GM12878 (cell line): ENCODE results near the gene ARMS2. TPM values are rescaled to one million over a fixed set of nuclear protein-coding genes. Genes with fewer than 3 reads are reported as not detected.
A peak's percentile ranks its signal among the peaks of the same experiment; 100 is the strongest.

Source experiments
- ATAC-seq: fragments of 200-7000 bp; cut with Tn5 transposase; 3 replicates; pipeline ENCODE4 v1.9.1; 2020; ENCODE audit warnings: mild to moderate bottlenecking, moderate library complexity
- BruUV-seq: library from RNA; stranded (reverse); fragments of 400-500 nt; replicated peaks from 2 replicates; lab custom pipeline; 2021; lab: Mats Ljungman, UMichigan
- CTCF ChIA-PET: fragments of 300-600 bp; sonication (Branson Sonifier 250); formaldehyde crosslinking; extraction: SDS; loops from one replicate; lab custom pipeline; 2021; ENCODE audit warnings: inconsistent platforms; lab: Yijun Ruan, JAX
- POLR2A ChIA-PET: fragments of 350-600 bp; formaldehyde crosslinking; extraction: SDS; loops from one replicate; lab custom pipeline; 2021; ENCODE audit warnings: inconsistent platforms; lab: Charles Lee
- RAD21 ChIA-PET: fragments of 300-600 bp; sonication (Branson Sonifier 250); formaldehyde crosslinking; loops from one replicate; lab custom pipeline; 2023; ENCODE audit warnings: antibody characterized with exemption; ENCODE audit not compliant: unreplicated experiment; lab: Charles Lee
- SMC1A ChIA-PET: fragments of 300-600 bp; sonication (Branson Sonifier 250); formaldehyde crosslinking; loops from one replicate; lab custom pipeline; 2023; ENCODE audit not compliant: unreplicated experiment, uncharacterized antibody; lab: Charles Lee
- DNase-seq: peaks from one replicate; pipeline ENCODE4 v3.0.0-alpha.2; 2011; ENCODE audit warnings: low read depth, low spot score
- FAIRE-seq: peaks from 3 replicates; lab custom pipeline; 2011; peaks lifted over from hg19 to GRCh38; lab: Jason Lieb, UNC
- H2AFZ ChIP-seq: 2 replicates; pipeline ENCODE4 v1.6.0; 2011; ENCODE audit warnings: low read depth, low read length, control low read depth; ENCODE audit not compliant: control insufficient read depth
- H3K27ac ChIP-seq: 2 replicates; pipeline ENCODE4 v1.5.1; 2011; ENCODE audit warnings: control low read depth; ENCODE audit not compliant: control insufficient read depth, insufficient read depth
- H3K27me3 ChIP-seq, 2 experiments: replicated peaks in 1 of 2; 2 replicates each; pipeline versions ENCODE4 v1.6.0 to v1.6.1; 2011; ENCODE audit warnings: low read length in 1 of 2; ENCODE audit not compliant: control insufficient read depth in 2 of 2, insufficient read depth in 2 of 2
- H3K36me3 ChIP-seq, 2 experiments: 2 replicates each; pipeline ENCODE4 v1.5.1; 2011; ENCODE audit warnings: low read length in 1 of 2; ENCODE audit not compliant: control insufficient read depth in 2 of 2, insufficient read depth in 2 of 2
- H3K4me1 ChIP-seq: 2 replicates; pipeline ENCODE4 v1.6.1; 2011; ENCODE audit warnings: mild to moderate bottlenecking, low read length, moderate library complexity, mixed read lengths; ENCODE audit not compliant: control insufficient read depth, insufficient read depth
- H3K4me2 ChIP-seq: 2 replicates; pipeline ENCODE4 v1.6.0; 2011; ENCODE audit warnings: control low read depth; ENCODE audit not compliant: control insufficient read depth, insufficient read depth
- H3K4me3 ChIP-seq: fragments of 200-600 bp; sonication (generic); 2 replicates; pipeline ENCODE4 v1.5.1; 2016
- H3K79me2 ChIP-seq: 2 replicates; pipeline ENCODE4 v1.6.0; 2011; ENCODE audit warnings: low read length; ENCODE audit not compliant: control insufficient read depth, insufficient read depth
- H3K9ac ChIP-seq: 2 replicates; pipeline ENCODE4 v1.8.0; 2011; ENCODE audit warnings: low read length, control low read depth, mixed read lengths; ENCODE audit not compliant: control insufficient read depth, insufficient read depth
- H3K9me3 ChIP-seq: replicated peaks from 3 replicates; pipeline ENCODE4 v1.5.1; 2011; ENCODE audit warnings: mild to moderate bottlenecking, low read length; ENCODE audit not compliant: control insufficient read depth, insufficient read depth
- H4K20me1 ChIP-seq: 2 replicates; pipeline ENCODE4 v1.6.0; 2011; ENCODE audit not compliant: control insufficient read depth, insufficient read depth
- FOXM1 ChIP-seq: IDR thresholded peaks from 2 replicates; pipeline ENCODE4 v1.6.1; 2012; ENCODE audit warnings: low read depth, mild to moderate bottlenecking, inconsistent platforms, low read length, moderate library complexity
- GABPA ChIP-seq: IDR thresholded peaks from 2 replicates; pipeline ENCODE4 v1.6.1; 2014; ENCODE audit warnings: antibody characterized with exemption, low read depth, mild to moderate bottlenecking, inconsistent platforms
- MXI1 ChIP-seq: fragments of 150-350 bp; IDR thresholded peaks from 2 replicates; pipeline ENCODE4 v1.6.1; 2011; ENCODE audit warnings: low read depth, mild to moderate bottlenecking, inconsistent platforms, low read length, improper control_type of control experiment
- PKNOX1 ChIP-seq: fragments of 450-650 bp; IDR thresholded peaks from 2 replicates; pipeline ENCODE4 v1.6.1; 2016; ENCODE audit warnings: mild to moderate bottlenecking
- USF1 ChIP-seq: IDR thresholded peaks from 2 replicates; pipeline ENCODE4 v1.6.1; 2011; ENCODE audit warnings: borderline replicate concordance, low read depth, mild to moderate bottlenecking, moderate library complexity, mixed read lengths, low read length; ENCODE audit not compliant: insufficient read depth; ENCODE audit errors: extremely low read length
- WRNIP1 ChIP-seq: IDR thresholded peaks from 2 replicates; pipeline ENCODE4 v1.6.1; 2011; ENCODE audit warnings: low read depth, low read length, improper control_type of control experiment, borderline replicate concordance
- WGBS: methylation state at CpG from one replicate; pipeline ENCODE4 v1.1.6; 2016; ENCODE audit warnings: low lambda C conversion rate; ENCODE audit not compliant: insufficient replicate concordance, insufficient coverage; ENCODE audit errors: missing lambda C conversion rate; 5-methylcytosine and 5-hydroxymethylcytosine counted together
- in situ Hi-C: fragments of 300-500 bp; cut with MboI; formaldehyde crosslinking; loops from 9 replicates; pipeline ENCODE4 v1.14.3; 2018; ENCODE audit warnings: mixed read lengths
- intact Hi-C: fragments of 100-400 bp; cut with micrococcal nuclease; formaldehyde crosslinking; loops from one replicate; pipeline ENCODE4 v1.14.2; 2022; ENCODE audit not compliant: unreplicated experiment
- polyA plus RNA-seq, 11 experiments: library from polyadenylated mRNA; depleted of rRNA in 4 of 11; unstranded in 6 of 11; stranded (reverse) in 5 of 11; fragments of >200 nt; fragmentation: Nextera tagmentation in 4 of 11; fragmentation: Illumina TruSeq in 1 of 11; extraction: Ambion mirVana in 4 of 11; extraction: Trizol in 1 of 11; gene quantifications; 1 replicate in 1 of 11; 2 replicates in 10 of 11; pipeline versions ENCODE4 v1.2.1 to v1.2.3, GENCODE V29; 2011 to 2016; ENCODE audit warnings: inconsistent platforms in 2 of 11, missing spikeins in 2 of 11, low read depth in 1 of 11
- total RNA-seq, 4 experiments: library from RNA; depleted of rRNA in 3 of 4; stranded (reverse); fragments of >200 nt in 3 of 4; fragmentation: Illumina TruSeq in 1 of 4; extraction: Trizol in 1 of 4; gene quantifications; 2 replicates each; pipeline versions ENCODE4 v1.2.1 to v1.2.3, GENCODE V29; 2013 to 2021

ARMS2 gene
- total and polyA plus RNA-seq, 10 of the 15 experiments (the other 5 are each of a cell fraction or from before 2014, with no cell fraction given) = not detected

- WGBS = 14% methylated on average over 2 of the region's 2 CpGs
- H3K4me2 ChIP-seq = no peak overlapping the region
- no peak for FAIRE-seq
Measured at GRCh38 chr10:122446668-122447423, 7.6 kb upstream of the ARMS2 start.

GRCh38 chr10:122448600-122448999 is 5.9 kb upstream of the ARMS2 start:
- intact Hi-C loops = no loop called here

More at GRCh38 chr10:122446668-122447423, 7.6 kb upstream of the ARMS2 start:
- ATAC-seq = no peak
- no peak for TF ChIP-seq MXI1
- peak; percentile 20; the same call in 1 of the 2 replicates for TF ChIP-seq PKNOX1
- no peaks in the 10 kb centered on the region for H4K20me1 ChIP-seq
- ChIA-PET CTCF (interaction anchor here (3.2 kb wide), 1 partner anchor 11 kb away, joined by 17 read pairs; no protein-coding TSS in a partner anchor), POLR2A (no interaction called here), RAD21 (no interaction called here), SMC1A (no interaction called here)
- H3K79me2 ChIP-seq = no peaks in the 10 kb centered on the region
- no TSS peak for BruUV-seq
- intact Hi-C loops = no loop called here
- no peaks in the 10 kb centered on the region for H3K9me3 ChIP-seq
- H3K27ac ChIP-seq = no peak overlapping the region
- H3K9ac ChIP-seq = no peak overlapping the region
- H3K27me3 ChIP-seq = no peaks in the 10 kb centered on the region
- DNase-seq = no peak
- H3K4me1 ChIP-seq = no peaks in the 10 kb centered on the region
- H3K36me3 ChIP-seq = no peaks in the 10 kb centered on the region
- no peak overlapping the region for H3K4me3 ChIP-seq
- in situ Hi-C loops = no loop called here
- no peak overlapping the region for H2AFZ ChIP-seq

More at GRCh38 chr10:122448600-122448999, 5.9 kb upstream of the ARMS2 start:
- no peak for TF ChIP-seq GABPA
- TF ChIP-seq WRNIP1 = no peak
- TF ChIP-seq FOXM1 = no peak
- no peak for TF ChIP-seq USF1
- Histone ChIP-seq H3K4me3 (no peak overlapping the region), H3K4me1 (no peaks in the 10 kb centered on the region), H2AFZ (no peak overlapping the region), H3K9me3 (no peaks in the 10 kb centered on the region), H3K27me3 (no peaks in the 10 kb centered on the region), H3K36me3 (no peaks in the 10 kb centered on the region), H3K27ac (no peak overlapping the region), H3K79me2 (no peaks in the 10 kb centered on the region), H4K20me1 (no peaks in the 10 kb centered on the region), H3K4me2 (no peak overlapping the region), H3K9ac (no peak overlapping the region)
- RAD21 ChIA-PET = no interaction called here
- CTCF ChIA-PET = no interaction called here
- POLR2A ChIA-PET = no interaction called here
- BruUV-seq = no TSS peak
- 42% methylated on average over 3 of the region's 3 CpGs for WGBS
- FAIRE-seq (no peak), ATAC-seq (no peak), DNase-seq (no peak)
- SMC1A ChIA-PET = no interaction called here
- in situ Hi-C loops = no loop called here
